Stimulated activated CD8-positive, alpha-beta memory T cell treated with anti-CD3 and anti-CD28 coated beads, Interleukin-7, amount 100 ng/mL, for 4 hours (primary cell): Measurements from ENCODE around the gene CD81.
A peak's percentile ranks its signal among the peaks of the same experiment; 100 is the strongest.

Source experiments
- DNase-seq, 2 donors: peaks; one replicate each; pipeline ENCODE4 v3.0.0-alpha.2; 2020; ENCODE audit warnings: low read depth in 2 of 2

The CD81 gene

GRCh38 chr11:2390091-2390724 lies 13.1 kb downstream of the CD81 start:
- no peak for DNase-seq

- no peak for DNase-seq
Observed at GRCh38 chr11:2390725-2391151, 13.6 kb downstream of the CD81 start.

- DNase-seq, result no peak
Observed at GRCh38 chr11:2391181-2391975, 14.3 kb downstream of the CD81 start.

GRCh38 chr11:2392241-2392959 lies 15.3 kb downstream of the CD81 start:
- DNase-seq, result no peak

- DNase-seq, result no peak
Observed at GRCh38 chr11:2393111-2393868, 16.2 kb downstream of the CD81 start.

- no peak for DNase-seq
Observed at GRCh38 chr11:2393941-2394817, 17.1 kb downstream of the CD81 start.

- no peak for DNase-seq
Observed at GRCh38 chr11:2394818-2395105, 17.7 kb downstream of the CD81 start.

- DNase-seq, result no peak
Observed at GRCh38 chr11:2395211-2395730, 18.2 kb downstream of the CD81 start.

- no peak for DNase-seq
Observed at GRCh38 chr11:2395856-2396255, 18.7 kb downstream of the CD81 start.

- no peak for DNase-seq
Observed at GRCh38 chr11:2396471-2396870, 19.4 kb downstream of the CD81 start.

GRCh38 chr11:2397005-2397404 lies 19.9 kb downstream of the CD81 start:
- no peak for DNase-seq

GRCh38 chr11:2398664-2399355 lies 21.7 kb downstream of the CD81 start:
- DNase-seq, result no peak

- DNase-seq, result peak in 1 of 2 donors; percentile 21
Observed at GRCh38 chr11:2399488-2400068, 22.5 kb downstream of the CD81 start.

- DNase-seq, result peak; percentile 99 to 100
Observed at GRCh38 chr11:2400069-2400761, 23.1 kb downstream of the CD81 start, which contains the start of gene TSSC4. Gene TSSC4, plus strand, starts transcription at chr11:2400750. Its CDS starts 1,884 bp downstream, at chr11:2402634.

- DNase-seq, result no peak
Observed at GRCh38 chr11:2400762-2401435, 23.8 kb downstream of the CD81 start.

GRCh38 chr11:2401436-2401984 lies 24.4 kb downstream of the CD81 start:
- no peak for DNase-seq

GRCh38 chr11:2402106-2402505 lies 25.0 kb downstream of the CD81 start:
- DNase-seq, result no peak
